Limb (tissue), 2 donors: ENCODE results near the gene SHKBP1.
"Not testable (repeated sequence)": the region's sequence is repeated elsewhere in the genome, so short reads cannot be mapped to it uniquely, and the experiment has no call there.

Source experiments
- DNase-seq, 2 donors: peaks; one replicate each; pipeline ENCODE4 v3.0.0-alpha.2; 2016; ENCODE audit errors: extremely low spot score in 2 of 2

Gene SHKBP1, protein sequence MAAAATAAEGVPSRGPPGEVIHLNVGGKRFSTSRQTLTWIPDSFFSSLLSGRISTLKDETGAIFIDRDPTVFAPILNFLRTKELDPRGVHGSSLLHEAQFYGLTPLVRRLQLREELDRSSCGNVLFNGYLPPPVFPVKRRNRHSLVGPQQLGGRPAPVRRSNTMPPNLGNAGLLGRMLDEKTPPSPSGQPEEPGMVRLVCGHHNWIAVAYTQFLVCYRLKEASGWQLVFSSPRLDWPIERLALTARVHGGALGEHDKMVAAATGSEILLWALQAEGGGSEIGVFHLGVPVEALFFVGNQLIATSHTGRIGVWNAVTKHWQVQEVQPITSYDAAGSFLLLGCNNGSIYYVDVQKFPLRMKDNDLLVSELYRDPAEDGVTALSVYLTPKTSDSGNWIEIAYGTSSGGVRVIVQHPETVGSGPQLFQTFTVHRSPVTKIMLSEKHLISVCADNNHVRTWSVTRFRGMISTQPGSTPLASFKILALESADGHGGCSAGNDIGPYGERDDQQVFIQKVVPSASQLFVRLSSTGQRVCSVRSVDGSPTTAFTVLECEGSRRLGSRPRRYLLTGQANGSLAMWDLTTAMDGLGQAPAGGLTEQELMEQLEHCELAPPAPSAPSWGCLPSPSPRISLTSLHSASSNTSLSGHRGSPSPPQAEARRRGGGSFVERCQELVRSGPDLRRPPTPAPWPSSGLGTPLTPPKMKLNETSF

DNA sequence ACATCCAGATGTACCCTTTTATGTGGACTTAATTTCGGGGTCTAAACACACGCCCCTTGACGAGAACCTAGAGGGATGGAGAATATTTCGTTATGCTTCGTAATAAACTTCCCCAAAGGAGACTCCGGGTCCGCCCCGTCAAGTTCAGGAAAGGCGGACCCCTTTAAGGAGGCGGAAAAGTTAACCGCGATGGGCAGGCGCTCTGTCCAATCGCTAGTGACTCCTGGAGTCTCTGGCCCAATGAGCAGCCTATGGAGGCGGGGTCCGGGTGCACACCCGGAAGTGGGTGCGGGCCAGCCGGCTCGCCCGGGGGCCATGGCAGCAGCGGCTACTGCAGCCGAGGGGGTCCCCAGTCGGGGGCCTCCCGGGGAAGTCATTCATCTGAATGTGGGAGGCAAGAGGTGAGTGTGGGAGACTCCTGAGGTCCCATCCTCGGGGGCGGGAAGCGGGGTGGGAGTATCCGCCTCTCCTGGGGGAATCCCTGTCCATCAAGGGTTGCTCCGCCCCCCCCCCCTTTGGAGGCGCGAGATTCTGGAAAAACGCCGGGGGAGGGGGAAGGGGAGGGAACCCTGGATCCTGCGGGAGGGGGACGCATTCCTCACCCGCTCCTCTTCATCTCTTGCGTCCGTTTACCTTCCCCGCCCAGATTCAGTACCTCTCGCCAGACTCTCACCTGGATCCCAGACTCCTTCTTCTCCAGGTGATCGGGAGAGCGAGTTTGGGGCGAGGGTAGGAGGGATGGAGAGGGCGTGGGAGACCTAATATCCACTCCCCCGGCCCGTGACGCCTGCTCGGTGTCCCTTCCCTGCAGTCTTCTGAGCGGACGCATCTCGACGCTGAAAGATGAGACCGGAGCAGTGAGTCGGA, at the start of gene SHKBP1:
Gene SHKBP1 (plus strand): TSS at position 289 of the 867 bp plus-strand sequence. CDS start 27 bp downstream, at position 316.
- peak; percentile 97 for DNase-seq

DNA sequence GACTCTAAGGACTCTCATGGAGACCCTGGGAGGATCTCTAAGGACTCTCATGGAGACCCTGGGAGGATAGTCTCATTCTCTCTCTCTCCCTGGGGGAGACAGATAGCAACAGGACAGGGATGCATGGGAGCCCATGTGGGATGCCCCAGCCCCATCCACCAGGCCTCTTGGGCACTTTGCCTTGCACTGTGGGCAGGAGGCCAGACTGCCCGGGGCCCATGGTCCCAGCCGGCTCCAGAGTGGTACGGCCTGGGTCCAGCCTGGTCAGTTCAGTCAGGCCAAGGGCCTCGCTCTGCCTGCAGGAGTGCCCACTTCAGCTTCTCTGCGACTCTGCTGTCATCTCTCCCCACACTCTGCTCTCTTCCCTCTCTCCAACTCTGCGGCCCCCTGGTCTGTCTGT, 48.6 kb upstream of the SHKBP1 start:
- DNase-seq: no peak

DNA sequence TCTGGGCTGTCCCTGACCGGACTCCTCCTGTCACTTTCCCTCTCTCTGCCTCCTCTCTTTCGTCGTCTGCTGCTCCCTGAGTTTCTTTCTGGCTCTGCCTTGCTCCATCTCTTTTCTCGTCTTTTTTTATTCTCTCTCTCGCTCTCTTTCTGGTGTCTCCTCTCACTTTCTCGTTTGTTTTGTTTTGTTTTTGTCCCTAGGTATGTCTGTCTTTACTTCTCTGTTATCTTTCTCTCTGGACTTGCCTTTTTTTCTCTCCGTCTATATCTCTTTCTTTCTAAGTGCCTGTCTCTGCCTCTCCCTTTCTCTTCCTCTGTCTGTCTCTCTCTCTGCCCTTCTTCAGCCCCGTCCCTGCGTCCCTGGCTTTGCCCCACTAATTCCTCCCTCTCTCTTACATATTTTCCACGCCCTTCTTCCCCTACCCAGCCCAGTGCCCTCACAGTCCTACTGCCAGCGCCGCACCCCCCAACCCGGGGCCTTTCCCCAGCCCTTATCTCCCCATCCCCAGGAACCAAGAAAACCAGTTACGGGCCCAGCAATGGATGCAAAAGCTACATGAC, 48.1 kb upstream of the SHKBP1 start:
- DNase-seq: no peak

DNA sequence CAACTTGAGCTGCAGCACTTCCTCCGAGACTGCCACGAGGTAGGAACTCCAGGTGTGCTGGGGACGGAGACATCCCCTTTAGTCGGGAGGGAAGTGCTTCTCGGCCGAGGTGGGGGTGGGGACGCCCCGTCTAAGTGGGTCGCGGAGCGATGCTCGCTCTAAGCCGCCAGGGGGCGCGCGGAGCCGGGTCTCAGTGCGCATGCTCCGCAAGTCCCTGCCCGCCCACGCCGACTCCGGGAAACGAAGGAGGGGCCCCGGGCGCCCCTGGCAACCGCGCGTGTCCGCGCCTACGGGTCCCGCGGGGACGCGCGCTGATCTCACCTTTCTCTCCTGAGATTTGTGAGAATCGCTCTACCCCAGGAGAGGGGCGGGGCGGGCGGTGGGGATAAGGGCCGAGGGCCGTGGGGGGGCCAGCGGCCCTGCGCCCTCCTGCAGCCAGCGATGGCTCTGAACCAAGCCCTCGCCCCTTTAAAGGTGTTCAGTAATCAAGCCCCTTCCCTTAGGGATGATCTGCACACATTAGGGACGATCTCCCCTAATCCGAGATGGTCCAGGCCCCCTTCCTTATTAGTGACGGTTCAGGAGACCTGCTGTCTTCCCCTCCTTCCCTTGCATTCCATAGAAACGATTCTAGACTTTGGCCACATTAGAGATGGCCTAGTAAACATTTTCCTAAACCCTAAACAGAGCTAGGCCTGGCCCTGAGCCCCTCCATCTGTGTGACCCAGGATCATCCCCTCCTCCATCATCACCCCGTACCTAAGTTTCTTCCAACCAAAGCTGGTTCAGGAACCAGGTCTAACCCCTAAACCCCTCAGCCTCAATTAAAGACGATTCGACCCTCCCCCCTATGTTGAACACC, 47.3 kb upstream of the SHKBP1 start:
- peak; percentile 80 to 91 for DNase-seq

DNA sequence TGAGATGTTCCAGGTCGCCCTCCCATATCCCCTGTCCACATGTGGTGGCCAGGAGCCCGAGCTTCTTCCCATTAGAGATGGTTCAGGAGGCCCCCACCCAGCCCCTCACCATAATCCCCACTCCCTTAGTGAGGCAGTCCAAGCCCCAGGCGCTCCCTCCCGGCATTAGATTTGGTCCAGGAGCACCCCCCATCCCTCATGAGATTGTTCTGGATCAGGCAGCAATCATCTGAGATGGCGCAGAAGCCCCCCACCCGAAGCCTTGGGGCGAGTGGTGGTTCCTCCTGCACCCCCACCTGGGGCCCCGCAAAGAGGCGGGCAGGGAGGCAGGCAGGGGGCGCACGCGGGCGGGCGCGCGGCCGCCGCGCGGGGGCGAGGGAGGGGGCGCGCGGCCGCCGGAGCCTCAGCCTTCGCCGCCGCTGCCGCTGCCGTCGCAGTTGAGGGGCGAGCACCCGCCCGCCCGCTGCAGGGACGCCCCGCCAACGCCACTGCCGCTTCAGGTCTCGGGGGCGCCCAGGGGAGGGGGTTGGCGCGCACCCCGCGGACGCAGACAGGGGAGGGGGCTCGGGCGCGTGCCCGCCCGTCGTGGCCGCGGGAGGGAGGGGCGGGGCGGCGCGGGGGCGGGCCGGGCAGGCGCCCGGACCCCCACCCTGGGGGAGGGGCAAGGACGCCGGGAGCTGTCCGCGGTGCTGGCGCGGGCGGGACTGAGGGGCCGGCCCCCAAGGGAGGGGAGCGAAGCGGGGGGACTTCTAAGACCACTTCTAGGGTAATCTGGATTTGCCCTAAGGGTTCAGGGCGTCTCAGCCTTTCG, 46.4 kb upstream of the SHKBP1 start:
- DNase-seq: peak in 1 of 2 donors; percentile 83

DNA sequence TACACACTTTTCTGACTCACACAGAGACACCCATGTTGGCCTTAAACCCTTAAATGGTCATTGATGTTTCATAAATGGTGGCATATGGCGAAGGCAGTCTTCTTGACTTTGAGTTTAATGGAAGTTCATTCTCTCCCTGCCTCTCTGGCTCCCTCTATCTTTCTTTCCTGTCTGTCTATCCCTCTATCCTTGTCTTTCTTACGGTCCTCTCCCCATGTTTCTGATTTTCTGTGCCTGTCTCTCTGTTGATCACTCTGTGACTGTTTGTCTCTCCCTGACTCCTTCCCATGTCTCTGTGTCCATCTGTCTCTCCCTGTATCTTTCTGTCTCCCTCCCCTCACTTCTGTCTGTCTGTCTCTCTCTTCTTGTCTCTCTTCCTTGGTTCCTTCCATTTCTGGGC, 43.2 kb upstream of the SHKBP1 start:
- no peak for DNase-seq

DNA sequence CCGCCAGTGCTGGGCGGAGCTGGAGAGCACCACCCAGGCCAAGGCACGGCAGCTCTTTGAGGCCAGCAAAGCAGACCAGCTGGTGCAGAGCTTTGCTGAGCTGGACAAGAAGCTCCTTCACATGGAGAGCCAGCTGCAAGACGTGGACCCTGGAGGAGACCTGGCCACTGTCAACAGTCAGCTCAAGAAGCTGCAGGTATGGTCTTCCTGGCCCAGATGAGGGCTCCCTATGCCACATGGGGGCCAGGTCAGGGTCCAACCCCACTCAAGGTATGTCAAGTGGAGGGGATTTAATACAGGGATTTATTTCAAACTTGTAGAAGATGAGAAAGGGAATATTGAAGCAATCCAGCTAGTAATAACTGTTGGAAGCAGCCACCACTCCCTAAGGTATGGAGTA, 42.5 kb upstream of the SHKBP1 start:
- no peak for DNase-seq

DNA sequence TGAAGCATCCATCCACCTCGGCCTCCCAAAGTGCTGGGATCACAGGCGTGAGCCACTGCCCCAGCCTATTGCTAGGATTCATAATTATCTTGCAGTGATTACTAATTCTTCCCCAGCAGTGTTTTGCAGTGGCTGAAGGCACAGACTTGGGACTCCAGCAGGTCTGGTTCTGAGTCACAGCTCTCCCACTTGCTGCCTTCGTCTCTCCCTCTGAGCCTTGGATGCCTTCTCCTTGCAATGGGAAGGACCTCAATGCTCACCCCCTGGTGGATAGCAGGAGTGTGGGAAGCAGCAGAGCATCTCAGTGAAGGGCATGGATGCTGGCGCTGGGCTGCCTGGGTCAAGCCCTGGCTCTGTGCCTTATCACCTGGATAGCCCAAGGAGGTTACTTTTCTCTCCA, 37.6 kb upstream of the SHKBP1 start:
- DNase-seq: no peak

DNA sequence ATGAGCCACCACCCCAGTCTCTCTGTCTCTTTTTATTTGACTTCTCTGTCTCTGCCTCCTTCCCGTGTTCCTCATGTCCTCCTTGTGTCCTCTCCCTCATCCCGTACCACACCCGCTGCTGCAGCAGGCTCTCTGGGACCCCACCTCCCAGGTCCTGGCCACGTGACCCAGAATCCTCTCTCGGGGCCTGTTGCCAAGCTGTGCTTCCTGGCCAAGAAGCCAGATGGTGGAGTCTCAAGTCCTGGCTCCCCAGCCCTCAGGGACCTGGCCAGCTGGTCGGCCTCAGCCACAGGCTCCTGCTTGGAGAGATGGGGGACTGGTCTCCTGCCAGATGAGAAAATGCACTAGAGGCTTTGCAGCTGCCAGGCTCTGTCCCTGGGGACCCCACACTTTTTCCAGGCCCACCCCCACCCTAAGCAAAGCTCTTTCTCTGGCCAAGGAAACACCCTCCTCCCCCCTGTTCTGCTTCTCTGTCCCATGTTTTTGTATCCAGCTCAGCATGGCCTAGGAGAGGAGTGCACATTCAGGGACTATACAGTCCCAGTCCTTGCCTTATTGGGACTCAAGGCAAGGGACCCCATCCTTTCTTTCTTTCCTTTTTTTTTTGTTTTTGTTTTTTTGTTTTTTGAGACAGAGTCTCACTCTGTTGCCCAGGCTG, 34.3 kb upstream of the SHKBP1 start:
- DNase-seq: peak in 1 of 2 donors; percentile 59

DNA sequence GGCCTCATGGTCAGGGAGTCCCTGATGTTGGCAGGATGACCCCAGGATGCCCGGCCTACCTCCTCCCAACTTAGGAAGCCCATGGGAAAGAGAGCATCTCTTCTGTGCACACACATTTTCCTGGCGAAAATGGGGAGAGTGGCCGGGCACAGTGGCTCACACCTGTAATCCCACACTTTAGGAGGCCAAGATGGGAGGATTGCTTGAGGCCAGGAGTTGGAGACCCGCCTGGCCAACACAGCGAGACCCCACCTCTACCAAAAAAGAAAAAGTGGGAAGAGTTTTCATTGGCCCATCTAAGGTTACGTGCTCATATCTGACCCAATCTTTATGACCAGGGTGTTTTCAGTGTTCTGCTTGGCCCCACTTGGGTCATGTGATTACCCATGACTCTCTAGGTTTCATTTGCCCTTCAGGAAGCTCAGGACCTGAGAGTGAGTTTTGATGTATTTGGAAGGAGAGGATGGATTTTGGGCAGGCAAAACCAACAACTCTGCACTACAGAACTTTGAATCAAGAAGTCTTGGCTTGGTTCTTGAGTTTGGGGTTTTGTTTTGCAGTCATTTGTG, 33.6 kb upstream of the SHKBP1 start:
- DNase-seq: no peak

DNA sequence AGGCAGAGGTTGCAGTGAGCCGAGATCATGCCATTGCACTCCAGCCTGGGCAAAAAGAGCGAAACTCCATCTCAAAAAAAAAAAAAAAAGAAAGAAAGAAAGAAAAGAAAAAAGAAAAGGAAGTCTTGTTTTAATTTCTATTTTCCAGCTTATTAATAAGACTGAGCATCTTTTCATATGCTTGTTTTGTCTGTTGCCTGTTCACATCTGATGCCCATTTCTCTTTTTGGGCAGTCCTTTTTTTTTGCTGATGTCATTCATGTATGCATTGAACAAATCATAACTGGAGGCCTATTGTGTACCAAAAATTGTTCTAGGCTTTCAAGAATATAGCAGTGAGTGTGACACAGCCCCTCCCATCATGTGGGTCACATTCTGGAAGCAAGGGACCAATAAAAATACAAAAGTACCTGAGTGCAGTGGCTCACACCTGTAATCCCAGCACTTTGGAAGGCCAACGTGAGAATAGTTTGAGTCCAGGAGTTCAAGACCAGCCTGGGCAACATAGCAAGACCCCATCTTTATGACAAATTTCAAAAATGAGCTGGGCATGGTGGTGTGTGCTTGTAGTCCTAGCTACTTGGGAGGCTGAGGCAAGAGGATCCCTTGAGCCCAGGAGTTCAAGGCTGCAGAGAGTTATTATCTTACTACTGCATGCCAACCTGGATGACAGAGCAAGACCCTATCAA, 30.4 kb upstream of the SHKBP1 start:
- DNase-seq: not testable (repeated sequence)

DNA sequence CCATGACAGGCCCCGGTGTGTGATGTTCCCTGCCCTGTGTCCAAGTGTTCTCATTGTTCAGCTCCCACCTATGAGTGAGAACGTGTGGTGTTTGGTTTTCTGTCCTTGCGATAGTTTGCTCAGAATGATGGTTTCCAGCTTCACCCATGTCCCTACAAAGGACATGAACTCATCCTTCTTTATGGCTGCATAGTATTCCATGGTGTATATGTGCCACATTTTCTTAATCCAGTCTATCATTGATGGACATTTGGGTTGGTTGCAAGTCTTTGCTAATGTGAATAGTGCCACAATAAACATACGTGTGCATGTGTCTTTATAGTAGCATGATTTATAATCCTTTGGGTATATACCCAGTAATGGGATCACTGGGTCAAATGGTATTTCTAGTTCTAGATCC, 29.5 kb upstream of the SHKBP1 start:
- not testable (repeated sequence) for DNase-seq

DNA sequence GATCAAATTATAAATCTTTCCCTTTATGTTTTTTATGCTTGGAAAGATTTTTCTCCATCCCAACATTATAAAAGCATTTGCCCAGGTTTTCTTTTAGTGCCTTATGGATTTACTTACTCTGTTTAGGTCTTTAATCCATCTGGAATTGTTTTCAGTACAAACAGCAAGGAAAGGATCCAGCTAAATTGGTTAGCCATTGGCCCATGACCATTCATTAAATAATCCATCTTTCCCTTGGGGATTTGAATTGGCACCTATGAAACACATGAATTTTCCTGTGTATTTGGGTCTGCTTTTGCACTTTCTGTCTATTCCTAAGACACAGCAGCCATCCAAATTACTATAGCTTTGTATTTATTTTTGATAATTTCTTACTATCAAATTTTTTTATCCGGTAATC, 28.8 kb upstream of the SHKBP1 start:
- DNase-seq: no peak

DNA sequence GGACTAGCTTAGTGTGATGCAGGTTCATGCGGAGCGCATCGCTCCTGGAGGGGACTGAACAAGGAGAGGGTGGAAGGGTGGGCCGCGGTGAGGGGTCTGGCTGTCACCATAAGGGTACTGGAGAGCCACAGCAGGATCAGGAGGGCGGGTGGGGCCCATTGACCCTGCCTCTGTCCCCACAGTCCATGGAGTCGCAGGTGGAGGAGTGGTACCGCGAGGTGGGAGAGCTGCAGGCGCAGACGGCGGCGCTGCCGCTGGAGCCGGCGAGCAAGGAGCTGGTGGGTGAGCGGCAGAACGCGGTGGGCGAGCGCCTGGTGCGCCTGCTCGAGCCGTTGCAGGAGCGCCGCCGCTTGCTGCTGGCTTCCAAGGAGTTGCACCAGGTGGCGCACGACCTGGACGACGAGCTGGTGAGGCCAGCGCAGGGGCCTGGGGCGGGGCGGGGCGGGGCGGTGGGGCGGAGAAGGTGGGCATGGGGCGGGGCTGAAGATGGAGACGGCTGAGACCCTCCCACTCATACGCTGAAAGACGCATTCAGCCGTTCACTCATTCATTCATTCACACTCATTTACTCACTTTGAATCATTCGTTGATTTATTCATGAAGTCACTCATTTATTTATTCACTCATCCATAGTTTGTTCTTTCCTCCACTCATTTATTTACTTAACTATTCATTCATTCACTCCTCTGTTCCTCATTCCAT, 27.5 kb upstream of the SHKBP1 start:
- peak; percentile 16 to 83 for DNase-seq

DNA sequence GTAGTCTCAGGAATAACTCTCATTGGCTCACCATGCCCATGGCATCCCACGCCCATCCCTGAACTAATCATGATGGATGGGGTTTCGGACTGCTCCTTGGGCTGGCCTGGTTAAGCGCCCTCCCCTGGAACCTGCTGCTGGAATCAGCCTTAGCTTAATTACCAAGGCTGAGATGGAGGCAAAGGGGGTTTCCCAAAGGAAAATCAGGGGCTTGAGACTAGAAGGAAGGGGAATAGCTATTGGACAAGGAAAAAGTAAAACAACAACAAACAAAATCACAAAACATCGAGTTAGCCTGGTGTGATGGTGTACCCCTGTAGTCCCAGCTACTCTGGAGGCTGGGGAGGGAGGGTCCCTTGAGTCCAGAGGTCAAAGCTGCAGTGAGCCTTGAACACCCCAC, 25.7 kb upstream of the SHKBP1 start:
- no peak for DNase-seq

DNA sequence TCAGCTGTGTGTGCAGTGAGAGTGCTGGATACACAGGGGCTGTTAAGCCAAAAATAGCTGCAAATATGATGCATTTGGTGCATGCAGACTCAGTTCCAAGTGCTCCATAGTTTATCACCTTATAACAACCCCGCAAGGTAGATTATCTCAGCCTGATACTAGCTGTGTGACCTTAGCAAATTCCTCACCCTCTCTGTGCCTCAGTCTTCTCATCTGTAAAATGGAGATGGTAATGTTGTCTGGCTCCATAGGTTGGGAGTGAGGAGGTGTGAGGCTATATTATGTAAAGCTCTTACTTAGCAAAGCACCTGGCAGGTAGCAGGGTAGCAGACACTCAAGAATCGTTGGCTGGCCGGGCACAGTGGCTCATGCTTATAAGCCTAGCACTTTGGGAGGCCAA, 23.8 kb upstream of the SHKBP1 start:
- DNase-seq: no peak
